B cell (primary cell): ENCODE measurements around the gene KIAA0408. TPM values are rescaled to one million over a fixed set of nuclear protein-coding genes. Genes with fewer than 3 reads are reported as not detected.

Source experiments
- ATAC-seq: fragments of 200-7000 bp; cut with Tn5 transposase; one replicate; pipeline ENCODE4 v1.10.0; 2021; ENCODE audit warnings: low read depth, mild to moderate bottlenecking, moderate number of reproducible peaks, moderate library complexity
- CTCF ChIA-PET: fragments of 350-600 bp; sonication (Branson Sonifier 250); formaldehyde crosslinking; loops from one replicate; lab custom pipeline; 2021; ENCODE audit warnings: antibody characterized with exemption, inconsistent platforms; lab: Charles Lee
- POLR2A ChIA-PET: fragments of 350-600 bp; sonication (Branson Sonifier 250); formaldehyde crosslinking; loops from one replicate; lab custom pipeline; 2021; ENCODE audit warnings: antibody characterized with exemption; lab: Charles Lee
- DNase-seq: peaks from one replicate; pipeline ENCODE4 v3.0.0; 2013
- H2AFZ ChIP-seq: 2 replicates; pipeline ENCODE4 v1.6.1; 2012; ENCODE audit warnings: mild to moderate bottlenecking, low read depth, low read length; ENCODE audit not compliant: insufficient read depth, poor library complexity, severe bottlenecking
- H3K27ac ChIP-seq, 2 donors: 1 replicate in 1 of 2; 2 replicates in 1 of 2; pipeline ENCODE4 v1.5.1; 2012 to 2013; ENCODE audit warnings: low read length in 2 of 2, mild to moderate bottlenecking in 2 of 2, moderate library complexity in 1 of 2
- H3K27me3 ChIP-seq, 4 experiments: fragments of 200-600 bp in 1 of 4; sonication (generic) in 1 of 4; replicated peaks in 1 of 4; 1 replicate in 2 of 4; 2 replicates in 2 of 4; pipeline versions ENCODE4 v1.6.1 to v1.7.0; 2013 to 2016; ENCODE audit warnings: low read length in 3 of 4, mild to moderate bottlenecking in 2 of 4, mixed read lengths in 1 of 4, moderate library complexity in 1 of 4; ENCODE audit not compliant: insufficient read depth in 4 of 4, control insufficient read depth in 3 of 4; ENCODE audit errors: control extremely low read depth in 1 of 4
- H3K36me3 ChIP-seq, 2 experiments: replicated peaks in 1 of 2; 1 replicate in 1 of 2; 2 replicates in 1 of 2; pipeline versions ENCODE4 v1.6.1 to v1.7.1; 2013; ENCODE audit warnings: low read length in 1 of 2; ENCODE audit not compliant: insufficient read depth in 2 of 2, control insufficient read depth in 1 of 2; ENCODE audit errors: control extremely low read depth in 1 of 2, extremely low read depth in 1 of 2
- H3K4me1 ChIP-seq, 2 donors: fragments of 200-600 bp in 1 of 2; sonication (generic) in 1 of 2; 1 replicate in 1 of 2; 2 replicates in 1 of 2; pipeline versions ENCODE4 v1.5.1 to v1.6.1; 2013 to 2017; ENCODE audit warnings: low read length in 2 of 2; ENCODE audit not compliant: control insufficient read depth in 2 of 2, insufficient read depth in 2 of 2
- H3K4me2 ChIP-seq: replicated peaks from 2 replicates; pipeline ENCODE3; 2012; ENCODE audit warnings: mild to moderate bottlenecking, low read depth, low read length; ENCODE audit not compliant: poor library complexity, severe bottlenecking
- H3K4me3 ChIP-seq, 5 experiments: fragments of 200-600 bp in 1 of 5; sonication (generic) in 1 of 5; 1 replicate in 3 of 5; 2 replicates in 2 of 5; pipeline versions ENCODE4 v1.5.1 to v1.7.0; 2011 to 2016; ENCODE audit warnings: low read length in 4 of 5, mild to moderate bottlenecking in 4 of 5, low read depth in 2 of 5, control low read depth in 1 of 5, moderate library complexity in 1 of 5; ENCODE audit not compliant: insufficient read depth in 1 of 5; ENCODE audit errors: control extremely low read depth in 1 of 5, extremely low read depth in 1 of 5
- H3K79me2 ChIP-seq: fragments of 200-600 bp; sonication (generic); one replicate; pipeline ENCODE4 v1.6.0; 2016; ENCODE audit warnings: low read length; ENCODE audit not compliant: control insufficient read depth, insufficient read depth
- H3K9ac ChIP-seq: fragments of 200-600 bp; sonication (generic); 2 replicates; pipeline ENCODE4 v1.6.1; 2017; ENCODE audit warnings: mild to moderate bottlenecking, low read length, moderate library complexity
- H3K9me3 ChIP-seq, 3 donors: one replicate each; pipeline versions ENCODE4 v1.6.1 to v1.7.1; 2013; ENCODE audit warnings: low read length in 2 of 3; ENCODE audit not compliant: control insufficient read depth in 2 of 3, insufficient read depth in 1 of 3; ENCODE audit errors: control extremely low read depth in 1 of 3
- H4K20me1 ChIP-seq: 2 replicates; pipeline ENCODE4 v1.6.0; 2012; ENCODE audit warnings: mild to moderate bottlenecking, low read length; ENCODE audit not compliant: insufficient read depth, control insufficient read depth, poor library complexity, severe bottlenecking
- H3K27ac Mint-ChIP-seq: one replicate; pipeline ENCODE4 v1.8.0; 2021; ENCODE audit warnings: mixed read lengths
- H3K27me3 Mint-ChIP-seq: one replicate; pipeline ENCODE4 v1.8.0; 2021; ENCODE audit warnings: mixed read lengths
- H3K4me1 Mint-ChIP-seq: one replicate; pipeline ENCODE4 v1.8.0; 2021; ENCODE audit warnings: mixed read lengths
- H3K4me3 Mint-ChIP-seq: one replicate; pipeline ENCODE4 v1.8.0; 2021; ENCODE audit warnings: mixed read lengths
- H3K9me3 Mint-ChIP-seq: one replicate; pipeline ENCODE4 v1.8.0; 2022; ENCODE audit warnings: mixed read lengths; ENCODE audit not compliant: insufficient read depth
- EZH2 ChIP-seq: IDR thresholded peaks from 2 replicates; pipeline ENCODE4 v1.6.1; 2012; ENCODE audit warnings: borderline replicate concordance, low read depth, mild to moderate bottlenecking, moderate library complexity, low read length; ENCODE audit not compliant: insufficient read depth, poor library complexity, severe bottlenecking
- WGBS: methylation state at CpG from one replicate; pipeline ENCODE4 v1.1.5; 2013; ENCODE audit warnings: missing lambda C conversion rate; ENCODE audit not compliant: insufficient coverage; 5-methylcytosine and 5-hydroxymethylcytosine counted together
- intact Hi-C: fragments of 100-400 bp; cut with micrococcal nuclease; formaldehyde crosslinking; loops from one replicate; pipeline ENCODE4 v1.10.0; 2022
- polyA plus RNA-seq: library from polyadenylated mRNA; depleted of rRNA; stranded (reverse); fragments of >200 nt; gene quantifications from 2 replicates; pipeline ENCODE4 v1.2.3, GENCODE V29; 2012
- total RNA-seq, 2 donors: library from RNA; stranded (reverse); fragments of 120-200 nt in 1 of 2; gene quantifications; 1 replicate in 1 of 2; 2 replicates in 1 of 2; pipeline versions ENCODE4 v1.2.3 to v1.2.4, GENCODE V29; 2013 to 2022
- TF ChIP-seq, protein P1 (sequence below): fragments of 200-600 bp; IDR thresholded peaks from one replicate; pipeline ENCODE4 v1.8.0; 2022; ENCODE audit warnings: antibody characterized with exemption, mild to moderate bottlenecking

KIAA0408 gene
- total and polyA plus RNA-seq, 2 donors (not counting 1 experiment from before 2014, with no cell fraction given) = 0.58 to 0.64 TPM

DNA sequence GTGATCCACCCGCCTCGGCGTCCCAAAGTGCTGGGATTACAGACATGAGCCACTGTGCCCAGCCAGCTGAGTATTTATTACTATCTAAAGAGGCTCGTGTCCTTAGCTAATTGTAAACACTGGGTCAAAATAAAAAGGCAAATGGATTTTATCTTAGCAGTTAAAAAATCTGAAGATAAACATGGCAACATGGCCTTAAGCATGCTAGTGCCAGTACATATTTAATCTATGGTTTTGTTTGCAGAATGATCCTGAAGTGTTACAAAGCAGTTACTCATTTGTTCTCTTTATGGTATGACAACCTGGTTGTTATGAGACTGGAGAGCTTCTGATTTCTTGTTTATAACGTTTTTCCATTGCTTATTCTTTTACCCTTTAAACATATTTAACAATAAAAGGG is 3.9 kb upstream of the KIAA0408 start:
- 98% methylated on average over 4 of the region's 5 CpGs for WGBS
- Histone ChIP-seq H3K27me3 (no peaks in the 10 kb centered on the region), H3K27ac (no peak overlapping the region), H3K9me3 (no peaks in the 10 kb centered on the region), H3K4me2 (no peak overlapping the region), H4K20me1 (no peaks in the 10 kb centered on the region), H3K9ac (no peak overlapping the region), H3K79me2 (no peaks in the 10 kb centered on the region), H2AFZ (no peak overlapping the region), H3K36me3 (no peaks in the 10 kb centered on the region), H3K4me1 (no peaks in the 10 kb centered on the region), H3K4me3 (no peak overlapping the region)
- intact Hi-C loops = no loop called here
- POLR2A ChIA-PET = no interaction called here
- Mint-ChIP-seq H3K9me3 (no peaks in the 10 kb centered on the region), H3K27me3 (no peaks in the 10 kb centered on the region), H3K4me3 (no peak overlapping the region), H3K4me1 (no peaks in the 10 kb centered on the region), H3K27ac (no peak overlapping the region)
- no peak for ATAC-seq
- CTCF ChIA-PET = interaction anchor here (2.4 to 6.0 kb wide), 2 partner anchors 76 to 159 kb away, joined by 13 to 43 read pairs; no protein-coding TSS in a partner anchor
- TF ChIP-seq EZH2 = no peak
- TF ChIP-seq, protein P1, sequence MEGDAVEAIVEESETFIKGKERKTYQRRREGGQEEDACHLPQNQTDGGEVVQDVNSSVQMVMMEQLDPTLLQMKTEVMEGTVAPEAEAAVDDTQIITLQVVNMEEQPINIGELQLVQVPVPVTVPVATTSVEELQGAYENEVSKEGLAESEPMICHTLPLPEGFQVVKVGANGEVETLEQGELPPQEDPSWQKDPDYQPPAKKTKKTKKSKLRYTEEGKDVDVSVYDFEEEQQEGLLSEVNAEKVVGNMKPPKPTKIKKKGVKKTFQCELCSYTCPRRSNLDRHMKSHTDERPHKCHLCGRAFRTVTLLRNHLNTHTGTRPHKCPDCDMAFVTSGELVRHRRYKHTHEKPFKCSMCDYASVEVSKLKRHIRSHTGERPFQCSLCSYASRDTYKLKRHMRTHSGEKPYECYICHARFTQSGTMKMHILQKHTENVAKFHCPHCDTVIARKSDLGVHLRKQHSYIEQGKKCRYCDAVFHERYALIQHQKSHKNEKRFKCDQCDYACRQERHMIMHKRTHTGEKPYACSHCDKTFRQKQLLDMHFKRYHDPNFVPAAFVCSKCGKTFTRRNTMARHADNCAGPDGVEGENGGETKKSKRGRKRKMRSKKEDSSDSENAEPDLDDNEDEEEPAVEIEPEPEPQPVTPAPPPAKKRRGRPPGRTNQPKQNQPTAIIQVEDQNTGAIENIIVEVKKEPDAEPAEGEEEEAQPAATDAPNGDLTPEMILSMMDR = no peak
- DNase-seq = no peak

DNA sequence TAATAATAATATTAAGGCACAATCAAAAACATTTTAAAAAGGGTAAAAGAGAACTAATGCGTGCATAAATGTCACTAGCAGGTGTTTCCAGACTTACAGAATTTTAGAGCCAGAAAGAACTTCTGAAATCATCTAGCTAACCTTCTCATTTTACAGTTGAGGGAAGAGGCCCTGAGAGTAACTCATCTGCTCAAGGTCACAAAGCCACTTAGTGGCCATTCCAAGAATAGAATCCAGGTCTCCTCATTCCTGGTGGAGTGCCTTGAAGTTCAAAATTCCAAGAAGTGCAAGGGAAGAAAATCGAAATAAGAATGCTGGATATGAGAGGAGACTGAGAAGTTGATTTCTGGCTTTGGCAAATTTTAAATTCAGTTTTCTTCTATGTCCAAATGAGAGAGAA is 3.2 kb upstream of the KIAA0408 start:
- H3K4me2 ChIP-seq = no peak overlapping the region
- no peak for TF ChIP-seq EZH2
- TF ChIP-seq, protein P1 = no peak
- H3K9me3 Mint-ChIP-seq = no peaks in the 10 kb centered on the region
- no peak overlapping the region for H3K4me3 Mint-ChIP-seq
- no peak overlapping the region for H3K4me3 ChIP-seq
- no peaks in the 10 kb centered on the region for H3K27me3 ChIP-seq
- H2AFZ ChIP-seq = no peak overlapping the region
- no peak overlapping the region for H3K9ac ChIP-seq
- ATAC-seq (no peak), DNase-seq (no peak)
- H3K27me3 Mint-ChIP-seq = no peaks in the 10 kb centered on the region
- CTCF ChIA-PET = interaction anchor here (0.6 to 6.0 kb wide), 3 partner anchors 77 to 158 kb away, joined by 6 to 43 read pairs (median 13); no protein-coding TSS in a partner anchor
- H4K20me1 ChIP-seq = no peaks in the 10 kb centered on the region
- H3K36me3 ChIP-seq = no peaks in the 10 kb centered on the region
- no CpG with 5 or more reads among the region's 2 CpGs for WGBS
- no peaks in the 10 kb centered on the region for H3K4me1 Mint-ChIP-seq
- intact Hi-C loops = no loop called here
- H3K4me1 ChIP-seq = no peaks in the 10 kb centered on the region
- POLR2A ChIA-PET = no interaction called here
- H3K27ac ChIP-seq = no peak overlapping the region
- no peak overlapping the region for H3K27ac Mint-ChIP-seq
- no peaks in the 10 kb centered on the region for H3K79me2 ChIP-seq
- no peaks in the 10 kb centered on the region for H3K9me3 ChIP-seq
